Psoas muscle (tissue), 8 donors: Measurements from ENCODE around the gene ATF1. TPM values are rescaled to one million over a fixed set of nuclear protein-coding genes. Genes with fewer than 3 reads are reported as not detected.

Source experiments
- ATAC-seq, 4 donors: fragments of 200-7000 bp; cut with Tn5 transposase; one replicate each; pipeline ENCODE4 v1.9.1; 2020; ENCODE audit warnings: moderate library complexity in 3 of 4, mild to moderate bottlenecking in 2 of 4
- DNase-seq, 2 donors: peaks; one replicate each; pipeline ENCODE4 v3.0.0-alpha.2; 2020
- H3K27ac ChIP-seq: fragments of 200-600 bp; one replicate; pipeline ENCODE4 v1.8.0; 2022
- H3K27me3 ChIP-seq, 3 donors: fragments of 200-600 bp in 1 of 3; one replicate each; pipeline versions ENCODE4 v1.6.1 to v1.8.0; 2013 to 2022; ENCODE audit warnings: low read length in 2 of 3, mild to moderate bottlenecking in 2 of 3, moderate library complexity in 1 of 3; ENCODE audit not compliant: insufficient read depth in 3 of 3
- H3K36me3 ChIP-seq, 2 donors: fragments of 200-600 bp in 1 of 2; one replicate each; pipeline versions ENCODE4 v1.6.1 to v1.8.0; 2013 to 2022; ENCODE audit warnings: low read depth in 1 of 2, mild to moderate bottlenecking in 1 of 2, moderate library complexity in 1 of 2; ENCODE audit not compliant: insufficient read depth in 1 of 2
- H3K4me1 ChIP-seq: fragments of 200-600 bp; one replicate; pipeline ENCODE4 v1.8.0; 2022
- H3K4me3 ChIP-seq: fragments of 200-600 bp; one replicate; pipeline ENCODE4 v1.8.0; 2022; ENCODE audit warnings: mild to moderate bottlenecking
- H3K9me3 ChIP-seq: fragments of 200-600 bp; one replicate; pipeline ENCODE4 v1.8.0; 2022
- WGBS, 3 donors: extraction: QIAGEN DNeasy Blood & Tissue Kit; methylation state at CpG; one replicate each; pipeline versions ENCODE4 v1.1.6 to v1.1.7; 2013; 5-methylcytosine and 5-hydroxymethylcytosine counted together
- intact Hi-C, 2 donors: fragments of 100-400 bp; cut with DNase I; formaldehyde crosslinking; loops; one replicate each; pipeline versions ENCODE4 v1.11.0 to v1.14.2; 2022
- polyA plus RNA-seq, 3 donors: library from polyadenylated mRNA; stranded (reverse); fragments of 200-250 nt; gene quantifications; one replicate each; pipeline ENCODE4 v1.2.3, GENCODE V29; 2013
- total RNA-seq, 4 donors: library from RNA; stranded (reverse); fragmentation: NEBNext Ultra II Directional in 2 of 4; extraction: Animal tissue kit (Norgen Biotek cat#: 25700) in 2 of 4; gene quantifications; one replicate each; pipeline versions ENCODE4 v1.2.1 to v1.2.4, GENCODE V29; 2021 to 2023
- TF ChIP-seq, protein P1 (sequence below): fragments of 200-600 bp; IDR thresholded peaks from one replicate; pipeline ENCODE4 v1.8.0; 2022; ENCODE audit warnings: antibody characterized with exemption
- donor health status: healthy with polysubstance abuse.
- donor health status: DM: no; HTN: no; CAD: no; lungs with moderate emphysema.
- donor health status: Bipolar disorder and iron deficiency.
- donor health status: healthy.
- donor health status: DM: yes; HTN: yes; CAD: no.
- donor health status: DM: no; HTN: no; CAD: no.
- donor health status: DM: no; HTN: no; CAD: no.
- donor health status: DM: yes; HTN: yes; CAD: no.

The ATF1 gene
- total and polyA plus RNA-seq, 7 donors = 20.8 to 72.5 (median 41.3) TPM

DNA sequence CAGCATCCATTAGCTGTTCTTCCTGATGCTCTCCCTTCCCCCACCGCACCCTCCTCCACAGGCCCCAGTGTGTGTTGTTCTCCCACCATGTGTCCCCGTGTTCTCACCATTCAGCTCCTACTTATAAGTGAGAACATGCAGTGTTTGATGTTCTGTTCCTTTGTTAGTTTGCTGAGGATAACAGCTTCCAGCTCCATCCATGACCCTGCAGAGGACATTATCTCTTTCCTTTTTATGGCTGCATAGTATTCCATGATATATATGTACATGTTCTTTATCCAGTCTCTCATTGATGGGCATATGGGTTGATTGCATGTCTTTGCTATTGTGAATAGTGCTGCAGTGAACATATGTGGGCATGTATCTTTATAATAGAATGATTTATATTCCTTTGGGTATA lies 9.0 kb downstream of the ATF1 start:
- ATAC-seq = peak in 2 of 4 donors; percentile 4 to 11
- Histone ChIP-seq H3K27me3 (no peaks in the 10 kb centered on the region), H3K9me3 (no peaks in the 10 kb centered on the region), H3K27ac (peak overlapping the region; percentile 66), H3K4me1 (peaks cover 20% of the 10 kb centered on the region), H3K4me3 (no peak overlapping the region), H3K36me3 (peaks cover 0 to 7% of the 10 kb centered on the region in 2 donors)
- TF ChIP-seq, protein P1, sequence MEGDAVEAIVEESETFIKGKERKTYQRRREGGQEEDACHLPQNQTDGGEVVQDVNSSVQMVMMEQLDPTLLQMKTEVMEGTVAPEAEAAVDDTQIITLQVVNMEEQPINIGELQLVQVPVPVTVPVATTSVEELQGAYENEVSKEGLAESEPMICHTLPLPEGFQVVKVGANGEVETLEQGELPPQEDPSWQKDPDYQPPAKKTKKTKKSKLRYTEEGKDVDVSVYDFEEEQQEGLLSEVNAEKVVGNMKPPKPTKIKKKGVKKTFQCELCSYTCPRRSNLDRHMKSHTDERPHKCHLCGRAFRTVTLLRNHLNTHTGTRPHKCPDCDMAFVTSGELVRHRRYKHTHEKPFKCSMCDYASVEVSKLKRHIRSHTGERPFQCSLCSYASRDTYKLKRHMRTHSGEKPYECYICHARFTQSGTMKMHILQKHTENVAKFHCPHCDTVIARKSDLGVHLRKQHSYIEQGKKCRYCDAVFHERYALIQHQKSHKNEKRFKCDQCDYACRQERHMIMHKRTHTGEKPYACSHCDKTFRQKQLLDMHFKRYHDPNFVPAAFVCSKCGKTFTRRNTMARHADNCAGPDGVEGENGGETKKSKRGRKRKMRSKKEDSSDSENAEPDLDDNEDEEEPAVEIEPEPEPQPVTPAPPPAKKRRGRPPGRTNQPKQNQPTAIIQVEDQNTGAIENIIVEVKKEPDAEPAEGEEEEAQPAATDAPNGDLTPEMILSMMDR = no peak
- intact Hi-C loops = loop anchor here in 1 of 2 donors (5.0 kb wide), 1 partner anchor 34 kb away; no protein-coding TSS in a partner anchor
- DNase-seq = no peak
- 98 to 100% (median 100%) methylated on average over 2 of the region's 2 CpGs for WGBS, 3 donors

DNA sequence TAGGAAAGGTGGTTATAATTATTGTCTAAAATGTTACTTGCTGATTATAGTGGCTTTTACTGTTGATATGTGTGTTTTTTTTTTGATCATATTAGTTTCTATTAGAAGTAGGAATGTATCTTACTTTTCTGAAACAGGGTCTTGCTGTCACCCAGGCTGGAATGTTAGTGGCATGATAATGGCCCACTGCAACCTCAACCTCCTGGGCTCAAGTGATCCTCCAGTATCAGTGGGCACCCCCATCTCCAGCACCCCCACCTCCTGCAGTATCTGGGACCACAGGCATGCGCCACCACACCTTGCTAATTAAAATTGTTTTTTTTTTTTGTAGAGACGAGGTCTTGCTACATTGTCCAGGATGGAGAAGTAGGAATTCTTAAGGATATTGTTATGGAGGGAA lies 11.3 kb downstream of the ATF1 start:
- Histone ChIP-seq H3K4me3 (no peak overlapping the region), H3K27ac (no peak overlapping the region), H3K4me1 (peaks cover 12% of the 10 kb centered on the region), H3K9me3 (no peaks in the 10 kb centered on the region), H3K27me3 (no peaks in the 10 kb centered on the region), H3K36me3 (peaks cover 0 to 10% of the 10 kb centered on the region in 2 donors)
- ATAC-seq (no peak), DNase-seq (no peak)
- intact Hi-C loops = no loop called here
- TF ChIP-seq, protein P1 = no peak
- 91 to 98% (median 93%) methylated on average over 2 of the region's 2 CpGs for WGBS, 3 donors

DNA sequence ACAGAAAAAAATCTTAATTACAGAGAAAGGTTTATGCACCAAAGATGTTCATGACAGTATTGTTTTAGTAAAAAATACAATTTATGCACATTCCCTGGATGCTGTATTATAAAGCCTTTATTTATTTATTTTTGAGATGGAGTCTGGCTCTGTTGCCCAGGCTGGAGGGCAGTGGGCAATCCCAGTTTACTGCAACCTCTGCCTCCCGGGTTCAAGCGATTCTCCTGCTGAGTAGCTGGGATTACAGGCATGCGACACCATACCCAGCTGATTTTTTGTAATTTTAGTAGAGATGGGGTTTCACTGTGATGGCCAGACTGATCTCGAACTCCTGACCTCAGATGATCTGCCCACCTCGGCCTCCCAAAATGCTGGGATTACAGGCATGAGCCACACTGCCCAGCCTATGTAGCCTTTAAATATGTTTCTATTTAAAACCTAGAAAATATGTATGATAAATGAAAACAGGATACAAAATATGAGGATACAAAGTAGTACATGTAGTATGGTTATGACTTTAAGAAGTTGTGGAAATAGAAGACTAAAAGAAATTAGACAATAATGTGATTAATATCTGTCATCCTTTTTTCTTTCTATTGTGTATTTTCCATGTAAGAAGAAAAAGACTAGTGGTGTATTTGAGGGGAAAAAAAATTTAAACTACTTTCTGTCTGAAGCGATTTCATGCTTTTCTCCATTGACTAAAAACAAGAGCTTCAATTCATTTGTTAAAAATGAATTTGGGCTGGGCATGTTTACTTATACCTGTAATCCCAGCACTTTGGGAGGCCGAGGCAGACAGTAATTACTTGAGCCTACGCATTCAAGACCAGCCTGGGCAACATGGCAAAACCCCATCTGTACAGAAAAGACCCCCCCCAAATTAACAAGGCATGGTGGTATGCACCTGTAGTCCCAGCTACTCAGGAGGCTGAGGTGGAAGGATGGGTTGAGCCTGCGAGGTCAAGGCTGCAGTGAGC lies 13.1 kb downstream of the ATF1 start:
- no peaks in the 10 kb centered on the region for H3K9me3 ChIP-seq
- no peak overlapping the region for H3K27ac ChIP-seq
- peaks cover 0 to 20% of the 10 kb centered on the region in 2 donors for H3K36me3 ChIP-seq
- H3K27me3 ChIP-seq = no peaks in the 10 kb centered on the region
- 67 to 91% (median 77%) methylated on average over 9 of the region's 9 CpGs for WGBS, 3 donors
- intact Hi-C loops = no loop called here
- no peak for ATAC-seq
- H3K4me3 ChIP-seq = no peak overlapping the region
- TF ChIP-seq, protein P1 = no peak
- peaks cover 12% of the 10 kb centered on the region for H3K4me1 ChIP-seq
- no peak for DNase-seq

DNA sequence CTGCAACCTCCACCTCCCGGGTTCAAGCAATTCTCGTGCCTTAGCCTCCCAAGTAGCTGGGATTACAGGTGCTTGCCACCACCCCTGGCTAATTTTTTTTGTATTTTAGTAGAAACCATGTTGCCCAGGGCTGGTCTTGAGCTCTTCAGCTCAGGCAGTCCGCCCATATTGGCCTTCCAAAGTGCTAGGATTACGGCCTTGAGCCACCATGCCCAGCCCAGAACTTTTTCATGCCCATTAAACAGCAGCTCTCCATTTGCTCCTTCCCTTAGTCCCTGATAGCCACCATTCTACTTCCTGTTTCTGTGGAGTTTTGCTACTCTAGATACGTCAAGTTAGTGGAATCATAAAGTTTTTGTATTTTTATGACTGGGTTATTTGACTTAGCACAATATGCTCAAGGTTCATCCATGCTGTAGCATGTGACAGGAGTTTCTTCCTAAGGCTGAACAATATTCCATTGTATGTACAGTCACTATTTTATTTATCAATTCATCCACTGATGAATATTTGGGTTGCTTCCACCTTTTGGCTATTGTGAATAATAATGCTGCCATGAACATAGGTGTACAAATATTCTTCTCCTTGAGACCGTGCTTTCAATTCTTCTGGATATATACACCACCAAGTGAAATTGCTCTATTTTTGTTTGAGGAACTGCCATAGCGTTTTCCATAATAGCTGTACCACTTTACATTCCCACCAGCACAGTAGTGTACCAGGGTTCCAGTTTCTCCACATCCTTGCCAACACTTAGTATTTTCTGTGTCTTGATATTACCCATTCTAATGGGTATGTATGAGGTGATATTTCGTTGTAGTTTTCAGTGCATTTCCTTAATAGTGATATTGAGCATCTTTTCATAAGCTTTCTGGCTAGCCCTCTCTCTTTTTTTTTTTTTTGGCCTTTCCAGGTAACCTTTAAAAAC lies 15.0 kb downstream of the ATF1 start:
- ATAC-seq (no peak), DNase-seq (no peak)
- no peaks in the 10 kb centered on the region for H3K27me3 ChIP-seq
- no peaks in the 10 kb centered on the region for H3K9me3 ChIP-seq
- H3K36me3 ChIP-seq = peaks cover 0 to 23% of the 10 kb centered on the region in 2 donors
- intact Hi-C loops = no loop called here
- H3K4me1 ChIP-seq = peaks cover 6% of the 10 kb centered on the region
- H3K4me3 ChIP-seq = no peak overlapping the region
- WGBS, 3 donors = 88 to 96% (median 95%) methylated on average over 8 of the region's 8 CpGs
- TF ChIP-seq, protein P1 = no peak
- H3K27ac ChIP-seq = no peak overlapping the region
